Cerebellar cortex (tissue), 1 donor: ENCODE measurements around the gene BOD1L1.

Experiments
- DNase-seq: peaks from one replicate; pipeline ENCODE4 v3.0.0-alpha.2; 2015; ENCODE audit warnings: low spot score

The BOD1L1 gene

DNA sequence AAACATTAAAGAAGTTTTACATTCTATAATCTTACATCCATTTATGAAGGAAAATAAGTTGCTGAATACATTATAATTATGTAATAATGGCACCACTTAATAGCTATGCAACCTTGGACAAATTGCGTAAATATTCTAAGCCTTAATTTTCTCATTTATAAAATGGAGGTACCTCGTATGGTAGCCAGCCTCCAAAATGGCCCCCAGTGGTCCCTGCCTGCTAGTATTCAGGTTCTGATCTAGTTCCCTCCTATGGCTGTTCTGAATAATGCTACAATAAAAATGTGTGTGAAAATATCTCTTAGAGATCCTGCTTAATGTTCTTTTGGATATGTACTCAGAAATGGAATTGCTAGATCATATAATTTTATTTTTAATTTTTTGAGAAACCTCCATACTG, 72.2 kb downstream of the BOD1L1 start:
- no peak for DNase-seq

DNA sequence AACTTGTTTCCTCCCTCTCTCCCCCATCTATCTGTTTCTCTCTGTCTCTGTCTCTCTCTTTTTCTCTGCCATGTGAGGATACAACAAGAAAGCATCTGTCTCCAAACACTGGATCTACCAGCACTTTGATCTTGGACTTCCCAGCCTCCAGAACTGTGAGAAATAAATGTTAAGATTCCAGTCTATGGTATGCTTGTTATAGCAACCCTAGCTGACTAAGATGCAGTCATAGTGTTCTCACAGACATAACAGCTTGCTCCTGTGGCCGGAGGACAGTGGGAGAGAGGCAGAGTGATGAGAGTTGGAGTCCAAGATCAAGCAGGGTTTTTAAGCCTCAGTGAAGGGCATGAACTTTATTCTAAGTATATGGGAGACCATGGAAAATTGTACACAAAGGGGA, 74.4 kb downstream of the BOD1L1 start:
- DNase-seq: no peak

DNA sequence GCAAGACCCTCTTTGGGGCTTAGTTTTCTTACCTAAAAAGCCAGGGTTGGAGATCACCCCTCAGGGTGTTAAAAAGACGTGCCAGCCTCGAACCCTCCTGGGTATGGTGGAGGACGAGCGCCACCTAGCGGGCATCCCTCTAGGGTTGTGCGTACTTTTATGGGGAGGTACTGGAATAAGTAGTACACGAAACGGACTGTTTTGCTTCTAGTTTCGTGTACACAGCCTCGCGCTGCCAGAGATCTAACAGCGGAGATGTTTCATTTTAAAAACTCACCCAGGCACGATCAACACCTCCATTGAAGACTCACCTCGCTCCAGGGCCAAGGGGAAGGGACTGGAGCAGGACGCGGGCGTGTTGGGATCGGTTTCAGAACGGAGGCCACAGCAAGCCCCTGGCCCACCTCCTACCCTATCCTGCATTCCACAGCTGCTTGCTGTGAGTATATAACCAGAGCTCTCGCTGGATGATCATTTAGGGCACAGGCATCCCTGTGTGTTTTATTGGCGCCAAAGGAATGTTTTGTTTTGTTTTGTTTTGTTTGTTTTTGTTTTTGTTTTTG, 78.5 kb downstream of the BOD1L1 start:
- DNase-seq: peak; percentile 71

DNA sequence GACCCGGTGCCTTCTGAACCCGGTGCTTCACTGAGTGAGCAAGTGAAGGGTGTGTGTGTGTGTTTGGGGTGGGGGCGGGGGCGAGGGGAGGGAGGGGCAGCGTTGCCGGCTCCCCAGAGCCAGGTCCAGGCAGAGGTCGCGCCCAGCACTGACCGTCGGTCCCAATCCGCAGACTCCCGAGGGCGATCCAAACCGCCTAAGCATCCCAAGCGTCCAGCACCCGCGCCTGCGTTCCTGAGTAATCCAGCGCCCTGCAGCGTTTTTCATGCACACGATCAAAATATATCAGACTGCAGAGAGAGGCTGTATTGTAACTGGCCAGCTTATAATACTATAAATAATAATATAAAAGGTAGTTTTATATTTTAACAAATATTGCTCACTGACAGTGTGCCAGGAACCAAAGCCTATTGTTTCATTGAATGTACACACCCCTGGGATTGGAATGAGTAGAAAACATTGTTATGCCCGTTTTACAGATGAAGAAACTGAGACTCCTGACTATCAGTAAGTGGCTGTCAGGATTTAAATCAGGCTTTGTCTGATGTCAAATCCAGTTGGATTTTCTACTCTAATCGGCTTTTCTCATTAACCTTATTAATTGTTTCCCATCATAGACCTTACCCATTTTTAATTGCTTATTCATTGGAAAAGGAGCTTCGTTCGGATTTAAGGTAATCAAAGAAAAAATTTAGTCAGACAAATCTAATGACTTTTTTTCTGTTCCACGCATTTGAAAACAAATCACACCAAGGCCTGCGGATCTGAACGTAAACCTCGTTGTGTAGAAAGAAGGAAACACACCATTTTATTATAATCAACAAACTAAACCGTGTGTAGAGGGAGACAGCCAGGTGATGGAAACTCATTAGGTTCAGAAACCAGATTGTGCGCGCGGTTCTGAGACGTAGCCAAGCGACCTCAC, 79.2 kb downstream of the BOD1L1 start:
- DNase-seq: no peak

DNA sequence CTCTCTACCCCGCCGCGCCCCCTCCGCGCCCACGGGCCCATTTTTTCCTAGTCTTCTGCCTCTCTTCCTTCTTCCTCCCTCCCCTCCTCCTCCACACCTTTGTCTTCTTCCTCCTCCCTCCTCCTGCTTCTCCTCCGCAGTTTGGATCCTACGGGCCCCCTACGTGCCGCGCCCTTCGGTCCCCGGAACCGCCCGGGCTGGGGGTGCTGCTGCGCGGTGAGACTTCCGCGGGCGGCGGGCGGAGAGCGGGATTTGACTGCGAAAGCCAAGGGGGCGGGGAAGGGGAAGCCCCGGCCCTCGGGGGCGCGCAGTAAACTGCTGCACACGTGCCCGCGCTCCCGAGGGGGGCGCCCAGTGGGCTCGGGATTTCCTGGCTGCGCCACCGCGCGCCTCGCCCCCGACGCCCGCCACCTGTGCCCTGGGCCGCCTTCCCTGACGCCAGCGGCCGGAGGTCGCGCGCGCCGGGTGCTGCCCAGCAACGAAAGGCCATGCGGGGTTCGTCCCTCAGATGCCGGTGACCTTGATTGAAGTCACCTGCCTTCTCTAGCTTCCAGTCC, 80.0 kb downstream of the BOD1L1 start:
- DNase-seq: no peak

DNA sequence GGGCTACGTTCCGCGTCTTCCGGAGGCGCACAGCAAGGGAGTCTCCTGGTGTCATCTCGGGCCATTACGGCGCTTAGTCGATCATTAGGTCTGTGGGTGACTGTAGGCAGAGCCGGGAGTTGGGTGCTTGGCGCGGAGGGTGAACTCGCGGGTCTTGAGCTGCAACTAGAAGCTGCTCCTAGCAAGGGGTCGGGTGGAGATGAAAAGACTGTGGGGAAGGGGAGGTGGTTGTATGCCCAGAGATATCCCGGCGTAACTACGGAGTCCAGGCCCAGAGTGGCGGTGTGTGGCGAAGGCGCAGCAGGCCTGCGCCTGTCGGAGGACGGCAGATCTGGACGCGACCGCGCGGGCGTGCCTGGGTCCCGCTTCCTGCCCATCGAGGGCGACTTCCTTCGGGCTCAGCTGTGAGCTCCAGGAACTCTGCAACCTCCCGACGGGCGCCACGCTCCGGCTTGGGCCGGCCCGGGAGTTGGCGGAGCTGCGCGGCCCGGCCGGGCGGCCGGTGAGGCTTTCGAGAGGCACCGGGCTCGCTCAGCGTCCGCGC, 80.5 kb downstream of the BOD1L1 start:
- no peak for DNase-seq

DNA sequence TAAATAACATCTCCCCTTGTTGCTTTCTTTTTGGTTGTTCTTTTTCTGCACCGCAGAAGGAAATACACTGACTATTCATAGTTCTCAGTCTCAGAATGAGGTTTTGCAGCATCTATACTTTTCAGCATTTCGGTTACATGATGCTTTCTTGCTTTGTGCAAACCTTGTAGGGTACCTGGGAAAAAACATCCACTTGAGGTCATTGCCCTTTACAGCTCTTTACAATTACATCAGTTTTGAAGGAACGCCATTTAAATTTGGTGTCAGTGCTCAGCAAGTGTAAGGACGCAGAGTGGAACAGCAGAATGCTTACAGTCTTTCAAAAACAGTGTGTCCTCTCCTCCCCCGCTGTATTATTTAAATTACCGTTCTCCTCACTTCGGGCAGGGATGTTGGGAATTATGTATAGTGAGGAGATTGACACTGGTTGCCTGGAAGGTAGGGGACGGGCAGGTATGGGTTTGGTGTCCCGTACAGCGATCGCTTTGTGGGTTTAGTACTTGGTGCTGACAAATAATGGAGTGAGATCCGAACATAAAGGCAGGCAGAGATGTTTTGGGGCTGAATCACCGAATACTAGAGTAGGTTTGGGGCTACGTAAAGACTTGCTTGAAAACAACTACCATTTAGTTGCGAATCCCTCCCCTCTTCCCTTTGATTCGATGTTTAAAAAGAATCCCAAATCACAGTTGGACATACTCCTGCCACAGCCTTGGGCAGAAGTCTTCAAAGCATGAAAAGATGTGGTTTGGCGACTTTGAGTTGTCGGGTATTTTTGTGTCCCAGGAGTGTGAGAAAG, 81.2 kb downstream of the BOD1L1 start:
- DNase-seq: no peak

DNA sequence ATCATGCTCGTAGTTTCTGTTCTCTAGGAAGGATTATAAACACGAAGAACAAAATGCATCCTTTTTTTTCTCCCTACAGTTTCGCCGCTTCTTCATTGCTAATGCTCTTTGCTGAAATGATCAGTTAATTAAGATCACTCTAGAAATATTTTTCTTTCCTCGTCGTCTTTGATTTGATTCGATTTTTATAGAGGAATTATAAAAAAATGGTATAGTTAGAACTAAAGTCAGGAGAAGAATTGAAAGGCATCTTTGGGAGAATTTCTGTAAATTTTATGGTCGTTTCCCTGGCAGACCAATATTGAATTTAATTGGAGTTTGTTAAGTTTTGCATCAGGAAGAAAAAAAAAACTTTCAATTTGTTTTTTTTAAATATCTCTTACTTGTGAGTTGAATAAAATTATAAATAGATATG, 82.1 kb downstream of the BOD1L1 start:
- DNase-seq: no peak

DNA sequence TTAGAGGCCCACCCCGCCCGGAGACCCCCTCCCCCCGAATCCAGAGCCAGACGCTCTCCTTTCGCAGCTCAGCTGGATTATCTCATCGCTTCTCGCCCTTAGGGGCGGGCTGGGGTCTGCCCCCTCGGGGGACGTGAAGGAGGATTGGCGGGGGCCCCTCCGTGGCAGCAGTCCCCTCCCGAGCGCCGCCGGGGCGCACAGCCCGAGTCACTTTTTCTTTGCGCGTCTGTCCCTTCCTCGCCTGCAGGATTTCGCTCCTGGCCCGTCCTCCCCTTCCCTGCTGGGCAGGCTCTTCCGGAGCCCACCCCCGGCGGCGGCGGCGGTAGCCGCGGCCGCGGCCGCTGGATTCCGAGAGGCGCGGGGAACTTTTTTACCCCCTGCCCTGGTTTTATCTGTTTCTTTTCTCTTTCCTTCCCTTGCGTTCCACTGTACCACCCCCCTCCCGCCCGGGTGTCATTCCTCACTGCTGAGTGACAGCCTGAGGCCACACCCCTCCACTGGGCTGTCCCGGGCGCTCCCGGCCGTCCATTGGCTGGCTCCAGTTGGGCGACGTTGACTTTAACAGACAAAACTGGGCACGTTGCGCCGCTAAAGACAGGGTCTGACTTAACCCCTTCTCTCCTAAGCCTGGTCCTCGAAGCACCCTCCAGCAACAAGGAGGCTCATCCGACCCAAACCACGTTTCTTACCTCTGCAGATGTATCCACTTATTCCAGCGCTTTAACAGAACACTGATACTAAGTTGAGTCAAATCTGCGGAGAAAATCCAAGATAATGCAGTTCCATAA, 82.7 kb downstream of the BOD1L1 start:
- DNase-seq: peak; percentile 56

DNA sequence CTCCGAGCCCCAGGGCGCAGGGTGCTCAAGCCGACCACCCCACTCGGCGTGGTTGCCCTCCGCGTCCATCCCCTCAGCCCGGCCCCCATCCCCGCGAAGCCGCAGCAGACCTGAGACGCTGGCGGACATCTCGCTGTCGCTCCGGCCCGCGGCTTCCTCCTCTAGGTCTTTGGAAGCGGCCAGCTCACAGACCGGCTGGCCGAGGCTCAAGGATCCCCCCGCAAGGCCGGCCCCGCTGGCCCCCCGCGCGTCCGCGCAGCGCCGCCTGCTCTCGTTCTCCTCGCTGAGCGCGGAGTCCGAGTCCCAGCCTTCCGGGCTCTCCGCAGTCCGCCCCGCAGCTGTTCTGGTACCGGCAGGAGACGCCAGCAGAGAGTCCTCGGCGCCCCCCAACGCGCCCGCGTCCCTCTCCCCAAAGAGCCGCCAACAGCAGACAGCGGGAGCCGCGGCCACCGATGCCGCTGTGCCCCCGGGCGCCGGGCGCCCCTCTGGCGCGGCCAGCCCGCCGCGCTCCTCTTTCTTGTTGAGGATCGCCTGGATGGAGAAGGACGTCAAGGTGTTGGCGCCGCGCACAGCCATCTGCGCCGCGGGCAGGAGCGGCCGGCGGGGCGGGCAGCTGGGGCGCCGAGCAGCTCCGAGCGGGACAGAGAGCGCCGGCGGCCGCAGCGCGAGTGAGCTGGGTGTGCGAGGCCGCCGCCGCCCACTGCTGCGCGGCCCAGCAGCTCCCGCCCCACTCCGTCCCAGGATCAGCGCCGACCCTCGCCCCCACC, 83.5 kb downstream of the BOD1L1 start, which contains the start of gene NKX3-2:
Gene NKX3-2, minus strand, starts transcription at position 670 of the 767 bp plus-strand sequence. Its CDS starts 94 bp downstream, at position 576.
- DNase-seq: no peak

DNA sequence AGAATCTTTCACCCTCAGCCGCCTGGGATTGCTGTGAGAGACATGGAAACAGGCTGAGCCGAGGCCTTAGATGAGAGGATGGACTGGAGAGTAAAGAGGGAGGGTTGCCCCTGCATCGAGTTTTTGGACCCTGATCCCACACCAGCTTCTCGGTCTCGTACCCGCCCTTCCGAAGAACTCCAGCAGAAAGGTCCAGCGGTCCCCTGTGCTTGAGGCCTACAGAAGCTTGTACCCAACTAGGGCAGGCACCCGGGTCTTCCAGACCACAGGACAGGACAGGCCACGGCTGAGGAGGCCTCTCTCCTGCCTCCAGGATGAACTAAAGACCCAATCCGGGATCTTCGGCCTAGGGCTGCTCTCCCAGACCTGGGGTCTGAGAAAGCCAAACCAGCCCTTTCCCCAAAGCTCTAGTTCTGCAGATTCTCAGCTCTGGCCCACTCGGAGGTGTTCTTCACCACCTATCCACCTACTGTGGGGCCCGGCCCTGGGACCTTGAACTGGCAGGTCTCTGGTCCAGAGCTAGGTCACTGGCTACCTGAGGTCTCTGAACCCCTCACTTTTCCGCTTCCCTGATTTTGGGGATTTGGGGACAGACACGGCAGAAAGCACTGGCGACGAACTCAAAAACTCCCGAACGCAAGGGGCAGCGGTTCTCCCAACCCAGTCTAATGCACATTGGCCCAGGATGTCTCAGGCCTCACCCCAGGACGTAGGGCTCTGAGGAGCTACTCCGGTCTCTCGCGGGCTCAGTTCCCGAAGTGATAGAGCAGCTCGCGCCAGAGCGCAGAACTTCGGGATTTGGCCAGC, 84.3 kb downstream of the BOD1L1 start:
- DNase-seq: no peak

DNA sequence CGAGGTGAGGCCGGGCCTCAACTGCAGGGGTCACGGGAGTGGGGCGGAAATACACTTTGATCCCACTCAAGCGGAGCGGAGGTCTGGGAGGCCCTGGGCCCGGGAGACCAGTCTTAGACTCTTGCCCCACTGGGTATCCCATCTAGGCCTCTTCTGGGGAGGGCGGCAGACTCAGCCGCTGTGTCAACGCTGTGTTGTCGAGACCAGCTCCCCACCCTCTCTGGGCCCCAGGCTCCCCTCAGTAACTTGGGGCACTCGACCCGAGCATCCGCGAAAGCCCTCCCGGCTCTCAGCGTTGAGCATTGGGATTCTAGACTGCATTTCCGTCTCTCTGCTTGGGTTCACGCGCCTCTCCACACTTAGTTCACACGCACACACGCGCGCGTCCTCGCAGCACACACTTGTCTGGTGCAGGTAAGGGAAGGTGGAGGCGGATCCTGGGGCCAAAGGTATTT, 84.9 kb downstream of the BOD1L1 start:
- DNase-seq: no peak

DNA sequence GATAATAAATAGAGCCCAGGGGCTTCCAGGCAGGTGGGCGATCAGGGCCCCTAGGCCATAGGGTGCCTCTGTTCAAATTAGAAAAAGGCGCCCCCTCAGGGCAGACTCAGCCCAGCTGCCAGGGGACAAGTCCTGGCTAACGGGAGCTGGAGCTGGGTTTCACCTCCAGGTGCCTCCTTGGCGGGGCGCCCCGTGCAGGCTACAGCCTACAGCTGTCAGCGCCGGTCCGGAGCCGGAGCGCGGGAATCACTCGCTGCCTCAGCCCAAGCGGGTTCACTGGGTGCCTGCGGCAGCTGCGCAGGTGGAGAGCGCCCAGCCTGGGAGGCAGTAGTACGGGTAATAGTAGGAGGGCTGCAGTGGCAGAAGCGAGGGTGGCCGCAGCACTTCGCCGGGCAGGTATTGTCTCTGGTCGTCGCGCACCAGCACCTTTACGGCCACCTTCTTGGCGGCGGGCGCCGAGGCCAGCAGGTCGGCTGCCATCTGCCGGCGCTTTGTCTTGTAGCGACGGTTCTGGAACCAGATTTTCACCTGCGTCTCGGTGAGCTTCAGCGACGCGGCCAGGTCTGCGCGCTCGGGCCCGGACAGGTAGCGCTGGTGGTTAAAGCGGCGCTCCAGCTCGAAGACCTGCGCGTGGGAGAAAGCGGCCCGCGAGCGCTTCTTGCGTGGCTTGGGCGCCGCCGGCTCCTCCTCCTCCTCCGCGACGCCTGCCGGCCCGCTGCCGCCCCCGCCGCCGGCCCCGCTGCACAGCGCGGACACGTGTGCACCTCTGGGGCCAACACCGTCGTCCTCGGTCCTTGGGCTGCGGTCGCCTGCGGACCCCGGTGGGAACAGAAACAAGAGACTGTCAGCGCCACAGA, 85.6 kb downstream of the BOD1L1 start:
- DNase-seq: peak; percentile 23

DNA sequence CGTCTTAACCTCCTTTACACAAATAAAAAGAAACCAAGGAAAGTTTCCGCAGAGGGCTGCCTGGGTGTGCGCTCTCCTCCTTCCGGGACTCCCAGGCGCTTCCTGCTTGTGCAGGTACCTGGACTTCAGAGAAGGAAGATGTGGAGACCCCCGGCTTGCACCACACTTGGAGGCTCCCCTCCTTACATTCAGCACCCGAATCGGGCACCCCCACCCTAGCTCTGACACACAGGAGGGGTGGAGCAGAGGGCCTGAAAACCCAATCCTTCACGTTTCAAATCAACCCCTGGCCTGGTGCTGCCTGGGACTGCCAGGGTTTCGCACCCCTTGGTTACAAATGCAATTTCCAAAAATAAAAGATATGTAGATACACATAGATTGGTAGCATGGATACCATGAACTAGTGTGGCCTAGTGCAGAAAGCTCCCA, 86.3 kb downstream of the BOD1L1 start:
- DNase-seq: no peak

DNA sequence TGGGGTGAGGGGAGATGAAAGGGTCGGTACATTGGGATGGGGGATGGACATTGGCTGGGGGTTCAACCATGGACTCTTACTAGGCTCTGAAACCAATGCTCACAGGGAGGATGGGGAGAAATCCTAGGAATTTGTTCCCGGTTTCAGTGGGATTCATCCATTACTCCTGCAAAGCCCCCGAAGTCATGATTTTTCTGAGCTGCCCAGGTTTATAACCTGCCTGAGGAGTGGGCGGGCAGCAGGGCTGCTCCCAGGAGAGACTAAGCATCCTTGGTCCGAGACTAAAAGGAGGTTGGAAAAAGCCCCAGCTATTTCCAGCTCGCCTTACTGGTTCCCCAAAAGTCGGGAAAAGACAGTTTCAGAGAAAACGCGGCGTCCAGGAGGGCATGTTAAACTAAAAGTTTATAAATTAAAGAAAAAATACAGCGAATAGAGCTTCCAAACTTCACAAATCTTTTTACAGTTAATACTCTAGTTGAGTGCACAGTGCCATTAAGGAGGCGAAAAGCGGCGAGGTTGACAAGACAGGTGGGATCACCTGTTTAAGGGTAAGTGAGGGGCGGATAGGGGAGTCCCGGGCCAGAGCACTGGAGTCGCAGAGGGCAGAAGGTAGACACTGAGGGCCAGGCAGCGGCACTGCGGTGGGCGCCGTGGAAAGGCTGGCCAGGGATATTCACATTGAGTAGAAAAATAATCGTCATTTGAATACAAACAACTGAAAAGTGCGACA, 86.9 kb downstream of the BOD1L1 start:
- DNase-seq: no peak

DNA sequence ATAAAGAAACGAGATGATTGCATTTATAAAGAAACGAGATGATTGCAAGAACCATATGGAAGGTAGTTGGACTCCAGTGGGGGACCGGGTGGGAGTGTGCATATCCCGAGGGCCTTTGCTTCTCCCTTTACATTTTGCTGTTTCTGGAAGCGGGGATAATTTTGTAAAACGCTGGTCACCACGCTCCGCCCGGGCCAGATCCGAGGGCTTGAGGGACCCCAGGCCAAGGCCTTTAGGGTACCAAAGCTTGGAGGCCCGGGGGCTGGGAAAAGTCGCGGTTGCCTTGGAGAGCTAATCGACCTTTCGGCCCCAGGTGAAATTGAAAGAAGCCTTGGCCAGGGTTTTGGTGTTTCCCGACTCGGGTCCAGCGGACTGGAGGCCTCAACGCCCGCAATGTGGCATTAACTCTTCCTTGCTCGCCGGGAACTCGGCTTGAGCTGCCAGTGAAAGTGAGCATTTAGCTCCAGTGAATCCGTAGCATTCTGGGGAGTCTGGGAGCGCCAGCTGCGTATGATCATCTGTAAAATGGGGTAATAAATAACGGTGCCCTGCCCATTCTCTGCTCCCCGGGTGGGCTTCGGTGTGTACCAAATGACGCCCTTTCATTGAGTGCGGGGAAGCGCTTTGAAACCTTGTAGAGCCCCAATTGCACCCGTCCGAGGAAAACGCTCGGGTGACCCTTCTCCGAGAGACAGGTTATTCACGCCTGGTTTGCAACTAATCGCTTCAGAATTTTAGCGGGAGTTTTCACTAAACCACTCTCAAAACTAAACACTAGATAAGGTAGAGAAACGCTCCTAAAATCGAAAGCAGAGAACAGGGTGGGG, 87.7 kb downstream of the BOD1L1 start:
- no peak for DNase-seq
